HEK293 (cell line): Measurements from ENCODE around the gene ZNF768.

ENCODE experiments used
- CTCF ChIA-PET: fragments of 350-600 bp; formaldehyde crosslinking; extraction: SDS; loops from one replicate; lab custom pipeline; 2021; ENCODE audit warnings: antibody characterized with exemption; lab: Yijun Ruan, JAX
- POLR2A ChIA-PET: fragments of 300-600 bp; formaldehyde crosslinking; extraction: SDS; loops from one replicate; lab custom pipeline; 2020; ENCODE audit warnings: antibody characterized with exemption, inconsistent platforms; lab: Yijun Ruan, JAX
- H3K27ac ChIP-seq: fragments of 200-500 bp; sonication (Bioruptor generic); 2 replicates; pipeline ENCODE4 v1.5.1; 2014; ENCODE audit warnings: low read depth, low read length, control low read depth, inconsistent platforms; ENCODE audit errors: extremely low read depth
- H3K36me3 ChIP-seq, 2 experiments: fragments of 200-500 bp in 1 of 2; sonication (Bioruptor generic) in 1 of 2; 1 replicate in 1 of 2; 2 replicates in 1 of 2; pipeline ENCODE4 v1.5.1; 2014 to 2017; ENCODE audit warnings: inconsistent platforms in 2 of 2, low read length in 2 of 2; ENCODE audit not compliant: control insufficient read depth in 2 of 2, insufficient read depth in 1 of 2
- H3K4me1 ChIP-seq: fragments of 200-500 bp; sonication (Bioruptor generic); 2 replicates; pipeline ENCODE4 v1.5.1; 2014; ENCODE audit warnings: mild to moderate bottlenecking, low read length, inconsistent platforms; ENCODE audit not compliant: control insufficient read depth, insufficient read depth
- H3K4me3 ChIP-seq: 2 replicates; pipeline ENCODE4 v1.5.1; 2011; ENCODE audit warnings: low read depth, mild to moderate bottlenecking, control low read depth, low read length, moderate library complexity
- H3K9me3 ChIP-seq: fragments of 200-500 bp; sonication (Bioruptor generic); 2 replicates; pipeline ENCODE4 v1.5.1; 2014; ENCODE audit warnings: low read depth, low read length, inconsistent platforms; ENCODE audit not compliant: control insufficient read depth, insufficient read depth
- ATF2 ChIP-seq: fragments of 450-650 bp; formaldehyde crosslinking; IDR thresholded peaks from 2 replicates; pipeline ENCODE4 v1.5.1; 2016; ENCODE audit warnings: missing biosample characterization, missing genetic modification characterization, low read depth
- GLIS1 ChIP-seq: fragments of 450-650 bp; formaldehyde crosslinking; IDR thresholded peaks from 2 replicates; pipeline ENCODE4 v1.5.1; 2016; ENCODE audit warnings: missing biosample characterization, missing genetic modification characterization
- OVOL3 ChIP-seq: fragments of 450-650 bp; formaldehyde crosslinking; IDR thresholded peaks from 2 replicates; pipeline ENCODE4 v1.5.1; 2016; ENCODE audit warnings: missing biosample characterization, missing genetic modification characterization
- PRDM1 ChIP-seq: fragments of 450-650 bp; formaldehyde crosslinking; IDR thresholded peaks from 2 replicates; pipeline ENCODE4; 2016; ENCODE audit warnings: missing biosample characterization, missing genetic modification characterization
- PRDM10 ChIP-seq: fragments of 450-650 bp; formaldehyde crosslinking; IDR thresholded peaks from 2 replicates; pipeline ENCODE4 v1.5.1; 2016; ENCODE audit warnings: missing biosample characterization, missing genetic modification characterization
- PRDM4 ChIP-seq: fragments of 450-650 bp; formaldehyde crosslinking; IDR thresholded peaks from 2 replicates; pipeline ENCODE4 v1.5.1; 2017; ENCODE audit warnings: missing biosample characterization, missing genetic modification characterization
- SP7 ChIP-seq: fragments of 450-650 bp; formaldehyde crosslinking; IDR thresholded peaks from 2 replicates; pipeline ENCODE4 v1.5.1; 2016; ENCODE audit warnings: missing biosample characterization, missing genetic modification characterization
- YY2 ChIP-seq: fragments of 450-650 bp; formaldehyde crosslinking; IDR thresholded peaks from 2 replicates; pipeline ENCODE4 v1.5.1; 2016; ENCODE audit warnings: missing biosample characterization, missing genetic modification characterization
- ZFP41 ChIP-seq: fragments of 450-650 bp; formaldehyde crosslinking; IDR thresholded peaks from 2 replicates; pipeline ENCODE4 v1.5.1; 2016; ENCODE audit warnings: missing biosample characterization, missing genetic modification characterization, borderline replicate concordance
- ZNF132 ChIP-seq: fragments of 450-650 bp; formaldehyde crosslinking; IDR thresholded peaks from 2 replicates; pipeline ENCODE4 v1.5.1; 2017; ENCODE audit warnings: missing biosample characterization, missing genetic modification characterization, borderline replicate concordance
- ZNF133 ChIP-seq: fragments of 450-650 bp; formaldehyde crosslinking; IDR thresholded peaks from 2 replicates; pipeline ENCODE4 v1.5.1; 2016; ENCODE audit warnings: missing biosample characterization, missing genetic modification characterization
- ZNF16 ChIP-seq: fragments of 450-650 bp; formaldehyde crosslinking; IDR thresholded peaks from 2 replicates; pipeline ENCODE4 v1.5.1; 2016; ENCODE audit warnings: low read depth, missing biosample characterization, missing genetic modification characterization
- ZNF202 ChIP-seq: fragments of 450-650 bp; formaldehyde crosslinking; IDR thresholded peaks from 2 replicates; pipeline ENCODE4 v1.5.1; 2016; ENCODE audit warnings: missing biosample characterization, missing genetic modification characterization, borderline replicate concordance
- ZNF280D ChIP-seq: fragments of 450-650 bp; formaldehyde crosslinking; IDR thresholded peaks from 2 replicates; pipeline ENCODE4 v1.5.1; 2016; ENCODE audit warnings: missing biosample characterization, missing genetic modification characterization
- ZNF335 ChIP-seq: fragments of 450-650 bp; formaldehyde crosslinking; conservative IDR thresholded peaks from 2 replicates; pipeline ENCODE4 v1.5.1; 2016; ENCODE audit warnings: missing biosample characterization, missing genetic modification characterization
- ZNF449 ChIP-seq: fragments of 450-650 bp; formaldehyde crosslinking; IDR thresholded peaks from 2 replicates; pipeline ENCODE4 v1.5.1; 2017; ENCODE audit warnings: missing biosample characterization, mild to moderate bottlenecking, missing genetic modification characterization, moderate library complexity
- ZNF488 ChIP-seq: fragments of 450-650 bp; formaldehyde crosslinking; IDR thresholded peaks from 2 replicates; pipeline ENCODE4 v1.5.1; 2016; ENCODE audit warnings: missing biosample characterization, missing genetic modification characterization
- ZNF501 ChIP-seq: fragments of 450-650 bp; formaldehyde crosslinking; IDR thresholded peaks from 2 replicates; pipeline ENCODE4 v1.5.1; 2016; ENCODE audit warnings: missing biosample characterization, missing genetic modification characterization
- ZNF561 ChIP-seq: fragments of 450-650 bp; IDR thresholded peaks from 2 replicates; pipeline ENCODE4 v1.5.1; 2018; ENCODE audit warnings: missing biosample characterization, missing genetic modification characterization, borderline replicate concordance
- ZNF621 ChIP-seq: fragments of 450-650 bp; formaldehyde crosslinking; IDR thresholded peaks from 2 replicates; pipeline ENCODE4 v1.5.1; 2017; ENCODE audit warnings: missing biosample characterization, missing genetic modification characterization
- ZNF658 ChIP-seq: fragments of 450-650 bp; formaldehyde crosslinking; IDR thresholded peaks from 2 replicates; pipeline ENCODE4; 2016; ENCODE audit warnings: missing biosample characterization, missing genetic modification characterization
- ZNF664 ChIP-seq: fragments of 450-650 bp; formaldehyde crosslinking; IDR thresholded peaks from 2 replicates; pipeline ENCODE4 v1.5.1; 2016; ENCODE audit warnings: missing biosample characterization, missing genetic modification characterization
- ZNF670 ChIP-seq: fragments of 450-650 bp; formaldehyde crosslinking; IDR thresholded peaks from 2 replicates; pipeline ENCODE4 v1.5.1; 2016; ENCODE audit warnings: missing biosample characterization, missing genetic modification characterization, low read depth
- ZNF677 ChIP-seq: fragments of 450-650 bp; IDR thresholded peaks from 2 replicates; pipeline ENCODE4 v1.5.0; 2018; ENCODE audit warnings: missing biosample characterization, mild to moderate bottlenecking, missing genetic modification characterization, moderate library complexity
- ZNF747 ChIP-seq: fragments of 450-650 bp; formaldehyde crosslinking; IDR thresholded peaks from 2 replicates; pipeline ENCODE4 v1.5.1; 2016; ENCODE audit warnings: missing biosample characterization, missing genetic modification characterization

ZNF768 gene

GRCh38 chr16:30491744-30492308 lies 34.5 kb downstream of the ZNF768 start:
- Histone ChIP-seq H3K27ac (no peak overlapping the region), H3K4me3 (no peak overlapping the region)
- CTCF ChIA-PET, result interaction anchor here (0.6 to 1.1 kb wide), 6 partner anchors 8 to 115 kb away, joined by 3 read pairs; no protein-coding TSS in a partner anchor
- TF ChIP-seq ZNF621 (tag by site-specific recombination), result no peak
- no peak for TF ChIP-seq ZNF202
- no peak for TF ChIP-seq ATF2 (tag by site-specific recombination)
- TF ChIP-seq ZNF133 (tag by site-specific recombination), result no peak
- no peak for TF ChIP-seq ZNF677 (tag by site-specific recombination)
- TF ChIP-seq ZFP41 (tag by site-specific recombination), result no peak
- TF ChIP-seq YY2 (tag by site-specific recombination), result no peak
- no peak for TF ChIP-seq ZNF280D (tag by site-specific recombination)
- no peak for TF ChIP-seq ZNF670
- no peak for TF ChIP-seq ZNF132 (tag by site-specific recombination)
- no peak for TF ChIP-seq ZNF747
- TF ChIP-seq ZNF16 (tag by site-specific recombination), result no peak
- TF ChIP-seq GLIS1, result peak; percentile 44
- TF ChIP-seq ZNF488 (tag by site-specific recombination), result no peak
- TF ChIP-seq ZNF658 (tag by site-specific recombination), result no peak
- peak; percentile 96 for TF ChIP-seq ZNF664 (tag by site-specific recombination)
- no peak for TF ChIP-seq ZNF449 (tag by site-specific recombination)
- no peak for TF ChIP-seq ZNF561
- peak; percentile 28; the same call in 1 of the 2 replicates for TF ChIP-seq SP7 (tag by site-specific recombination)
- peak; percentile 41; the same call in 1 of the 2 replicates for TF ChIP-seq PRDM10 (tag by site-specific recombination)
- TF ChIP-seq PRDM4, result no peak
- TF ChIP-seq PRDM1 (tag by site-specific recombination), result peak; percentile 81
- TF ChIP-seq OVOL3 (tag by site-specific recombination), result no peak
- no peak for TF ChIP-seq ZNF501 (tag by site-specific recombination)
- peak; percentile 74 for TF ChIP-seq ZNF335 (tag by site-specific recombination)

More at GRCh38 chr16:30491744-30492308, 34.5 kb downstream of the ZNF768 start:
- Histone ChIP-seq H3K4me1 (no peaks in the 10 kb centered on the region), H3K36me3 (no peaks in the 10 kb centered on the region), H3K9me3 (no peaks in the 10 kb centered on the region)
- POLR2A ChIA-PET, result interaction anchor here (0.5 to 0.8 kb wide), 2 partner anchors 52 to 62 kb away, joined by 3 to 4 read pairs; partner anchors contain the start of gene DCTPP1
